PC-9 (cell line): ENCODE data around the gene PRPS1.
"Not testable (repeated sequence)": the region's sequence is repeated elsewhere in the genome, so short reads cannot be mapped to it uniquely, and the experiment has no call there.

Source experiments
- EZH2 ChIP-seq: fragments of 200-600 bp; sonication (generic); IDR thresholded peaks from 2 replicates; pipeline ENCODE4 v1.8.0; 2017; ENCODE audit warnings: antibody characterized with exemption, low read depth
- TF ChIP-seq, protein P1 (sequence below): fragments of 200-600 bp; sonication (generic); conservative IDR thresholded peaks from 2 replicates; pipeline ENCODE4 v1.6.1; 2017; ENCODE audit warnings: mixed run types, antibody characterized with exemption, mild to moderate bottlenecking, moderate library complexity

DNA sequence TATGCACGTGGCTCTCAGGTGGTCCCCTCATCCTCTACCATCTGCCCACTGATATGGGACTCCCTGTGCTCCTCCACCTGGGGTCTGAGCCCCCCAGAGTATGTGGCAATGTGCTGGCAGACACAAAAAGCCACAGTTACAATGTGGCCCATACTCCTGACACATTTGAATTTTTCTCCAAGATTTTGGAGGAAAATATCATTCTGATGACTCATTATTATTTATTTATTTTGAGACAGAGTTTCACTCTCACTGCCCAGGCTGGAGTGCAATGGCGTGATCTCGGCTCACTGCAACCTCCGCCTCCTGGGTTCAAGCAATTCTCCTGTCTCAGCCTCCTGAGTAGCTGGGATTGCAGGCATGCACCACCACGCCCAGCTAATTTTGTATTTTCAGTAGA is 19.2 kb upstream of the PRPS1 start:
- TF ChIP-seq, protein P1, sequence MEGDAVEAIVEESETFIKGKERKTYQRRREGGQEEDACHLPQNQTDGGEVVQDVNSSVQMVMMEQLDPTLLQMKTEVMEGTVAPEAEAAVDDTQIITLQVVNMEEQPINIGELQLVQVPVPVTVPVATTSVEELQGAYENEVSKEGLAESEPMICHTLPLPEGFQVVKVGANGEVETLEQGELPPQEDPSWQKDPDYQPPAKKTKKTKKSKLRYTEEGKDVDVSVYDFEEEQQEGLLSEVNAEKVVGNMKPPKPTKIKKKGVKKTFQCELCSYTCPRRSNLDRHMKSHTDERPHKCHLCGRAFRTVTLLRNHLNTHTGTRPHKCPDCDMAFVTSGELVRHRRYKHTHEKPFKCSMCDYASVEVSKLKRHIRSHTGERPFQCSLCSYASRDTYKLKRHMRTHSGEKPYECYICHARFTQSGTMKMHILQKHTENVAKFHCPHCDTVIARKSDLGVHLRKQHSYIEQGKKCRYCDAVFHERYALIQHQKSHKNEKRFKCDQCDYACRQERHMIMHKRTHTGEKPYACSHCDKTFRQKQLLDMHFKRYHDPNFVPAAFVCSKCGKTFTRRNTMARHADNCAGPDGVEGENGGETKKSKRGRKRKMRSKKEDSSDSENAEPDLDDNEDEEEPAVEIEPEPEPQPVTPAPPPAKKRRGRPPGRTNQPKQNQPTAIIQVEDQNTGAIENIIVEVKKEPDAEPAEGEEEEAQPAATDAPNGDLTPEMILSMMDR, result not testable (repeated sequence)
- TF ChIP-seq EZH2, result not testable (repeated sequence)
